GM12878 (cell line): Measurements from ENCODE around the gene HSF2BP. TPM values are rescaled to one million over a fixed set of nuclear protein-coding genes. Genes with fewer than 3 reads are reported as not detected.

Source experiments
- ATAC-seq: fragments of 200-7000 bp; cut with Tn5 transposase; 3 replicates; pipeline ENCODE4 v1.9.1; 2020; ENCODE audit warnings: mild to moderate bottlenecking, moderate library complexity
- Bru-seq: library from RNA; stranded (reverse); fragments of 400-500 nt; gene quantifications from one replicate; lab custom pipeline; 2021; lab: Mats Ljungman, UMichigan
- BruChase-seq, 2 experiments: library from RNA; stranded (reverse); fragments of 400-500 nt; gene quantifications; one replicate each; lab custom pipeline; 2021; lab: Mats Ljungman, UMichigan
- BruUV-seq: library from RNA; stranded (reverse); fragments of 400-500 nt; replicated peaks from 2 replicates; lab custom pipeline; 2021; lab: Mats Ljungman, UMichigan
- CTCF ChIA-PET: fragments of 300-600 bp; sonication (Branson Sonifier 250); formaldehyde crosslinking; extraction: SDS; loops from one replicate; lab custom pipeline; 2021; ENCODE audit warnings: inconsistent platforms; lab: Yijun Ruan, JAX
- POLR2A ChIA-PET: fragments of 350-600 bp; formaldehyde crosslinking; extraction: SDS; loops from one replicate; lab custom pipeline; 2021; ENCODE audit warnings: inconsistent platforms; lab: Charles Lee
- RAD21 ChIA-PET: fragments of 300-600 bp; sonication (Branson Sonifier 250); formaldehyde crosslinking; loops from one replicate; lab custom pipeline; 2023; ENCODE audit warnings: antibody characterized with exemption; ENCODE audit not compliant: unreplicated experiment; lab: Charles Lee
- SMC1A ChIA-PET: fragments of 300-600 bp; sonication (Branson Sonifier 250); formaldehyde crosslinking; loops from one replicate; lab custom pipeline; 2023; ENCODE audit not compliant: unreplicated experiment, uncharacterized antibody; lab: Charles Lee
- DNase-seq: peaks from one replicate; pipeline ENCODE4 v3.0.0-alpha.2; 2011; ENCODE audit warnings: low read depth, low spot score
- FAIRE-seq: peaks from 3 replicates; lab custom pipeline; 2011; peaks lifted over from hg19 to GRCh38; lab: Jason Lieb, UNC
- H2AFZ ChIP-seq: 2 replicates; pipeline ENCODE4 v1.6.0; 2011; ENCODE audit warnings: low read depth, low read length, control low read depth; ENCODE audit not compliant: control insufficient read depth
- H3K27ac ChIP-seq: 2 replicates; pipeline ENCODE4 v1.5.1; 2011; ENCODE audit warnings: control low read depth; ENCODE audit not compliant: control insufficient read depth, insufficient read depth
- H3K27me3 ChIP-seq, 2 experiments: replicated peaks in 1 of 2; 2 replicates each; pipeline versions ENCODE4 v1.6.0 to v1.6.1; 2011; ENCODE audit warnings: low read length in 1 of 2; ENCODE audit not compliant: control insufficient read depth in 2 of 2, insufficient read depth in 2 of 2
- H3K36me3 ChIP-seq, 2 experiments: 2 replicates each; pipeline ENCODE4 v1.5.1; 2011; ENCODE audit warnings: low read length in 1 of 2; ENCODE audit not compliant: control insufficient read depth in 2 of 2, insufficient read depth in 2 of 2
- H3K4me1 ChIP-seq: 2 replicates; pipeline ENCODE4 v1.6.1; 2011; ENCODE audit warnings: mild to moderate bottlenecking, low read length, moderate library complexity, mixed read lengths; ENCODE audit not compliant: control insufficient read depth, insufficient read depth
- H3K4me2 ChIP-seq: 2 replicates; pipeline ENCODE4 v1.6.0; 2011; ENCODE audit warnings: control low read depth; ENCODE audit not compliant: control insufficient read depth, insufficient read depth
- H3K4me3 ChIP-seq: fragments of 200-600 bp; sonication (generic); 2 replicates; pipeline ENCODE4 v1.5.1; 2016
- H3K79me2 ChIP-seq: 2 replicates; pipeline ENCODE4 v1.6.0; 2011; ENCODE audit warnings: low read length; ENCODE audit not compliant: control insufficient read depth, insufficient read depth
- H3K9ac ChIP-seq: 2 replicates; pipeline ENCODE4 v1.8.0; 2011; ENCODE audit warnings: low read length, control low read depth, mixed read lengths; ENCODE audit not compliant: control insufficient read depth, insufficient read depth
- H3K9me3 ChIP-seq: replicated peaks from 3 replicates; pipeline ENCODE4 v1.5.1; 2011; ENCODE audit warnings: mild to moderate bottlenecking, low read length; ENCODE audit not compliant: control insufficient read depth, insufficient read depth
- H4K20me1 ChIP-seq: 2 replicates; pipeline ENCODE4 v1.6.0; 2011; ENCODE audit not compliant: control insufficient read depth, insufficient read depth
- HDAC2 ChIP-seq: fragments of 200-600 bp; sonication (generic); IDR thresholded peaks from 2 replicates; pipeline ENCODE4 v1.6.1; 2017
- IKZF1 ChIP-seq: fragments of 450-650 bp; conservative IDR thresholded peaks from 2 replicates; pipeline ENCODE4 v1.6.1; 2017; ENCODE audit warnings: antibody characterized with exemption, mild to moderate bottlenecking
- MEF2A ChIP-seq: IDR thresholded peaks from 2 replicates; pipeline ENCODE4 v1.6.1; 2011; ENCODE audit warnings: low read depth, mild to moderate bottlenecking, low read length, moderate library complexity; ENCODE audit not compliant: insufficient read depth
- NR2C1 ChIP-seq: fragments of 450-650 bp; IDR thresholded peaks from 2 replicates; pipeline ENCODE4 v1.6.1; 2017; ENCODE audit warnings: antibody characterized with exemption, mild to moderate bottlenecking, moderate library complexity
- NR2F1 ChIP-seq: fragments of 450-650 bp; conservative IDR thresholded peaks from 2 replicates; pipeline ENCODE4 v1.6.1; 2017; ENCODE audit warnings: mild to moderate bottlenecking
- POLR2AphosphoS2 ChIP-seq: IDR thresholded peaks from 2 replicates; pipeline ENCODE4 v1.6.1; 2011; ENCODE audit warnings: low read depth, mild to moderate bottlenecking, low read length, improper control_type of control experiment, moderate library complexity
- RAD21 ChIP-seq: IDR thresholded peaks from 2 replicates; pipeline ENCODE4 v1.6.1; 2011; ENCODE audit warnings: mild to moderate bottlenecking, low read depth, low read length, moderate library complexity; ENCODE audit not compliant: insufficient read depth
- RCOR1 ChIP-seq: conservative IDR thresholded peaks from 2 replicates; pipeline ENCODE4 v1.6.1; 2012; ENCODE audit warnings: low read depth, low read length, improper control_type of control experiment
- SIX5 ChIP-seq: IDR thresholded peaks from 2 replicates; pipeline ENCODE4 v1.6.1; 2011; ENCODE audit warnings: mild to moderate bottlenecking, low read depth, low read length, moderate library complexity; ENCODE audit not compliant: severe bottlenecking
- SMAD5 ChIP-seq: IDR thresholded peaks from 2 replicates; pipeline ENCODE4 v1.6.1; 2016; ENCODE audit warnings: antibody characterized with exemption, low read depth
- WGBS: methylation state at CpG from one replicate; pipeline ENCODE4 v1.1.6; 2016; ENCODE audit warnings: low lambda C conversion rate; ENCODE audit not compliant: insufficient replicate concordance, insufficient coverage; ENCODE audit errors: missing lambda C conversion rate; 5-methylcytosine and 5-hydroxymethylcytosine counted together
- in situ Hi-C: fragments of 300-500 bp; cut with MboI; formaldehyde crosslinking; loops from 9 replicates; pipeline ENCODE4 v1.14.3; 2018; ENCODE audit warnings: mixed read lengths
- intact Hi-C: fragments of 100-400 bp; cut with micrococcal nuclease; formaldehyde crosslinking; loops from one replicate; pipeline ENCODE4 v1.14.2; 2022; ENCODE audit not compliant: unreplicated experiment
- long read RNA-seq, 2 experiments: library from polyadenylated mRNA; unstranded; transcript quantifications; one replicate each; pipeline ENCODE4 v2.0.0, GENCODE V29; 2019 to 2020
- polyA minus RNA-seq, 3 experiments: library from RNA; depleted of rRNA, polyadenylated mRNA; stranded (reverse); fragments of >200 nt; gene quantifications; 2 replicates each; pipeline ENCODE4 v1.2.3, GENCODE V29; 2011
- polyA plus RNA-seq, 11 experiments: library from polyadenylated mRNA; depleted of rRNA in 4 of 11; unstranded in 6 of 11; stranded (reverse) in 5 of 11; fragments of >200 nt; fragmentation: Nextera tagmentation in 4 of 11; fragmentation: Illumina TruSeq in 1 of 11; extraction: Ambion mirVana in 4 of 11; extraction: Trizol in 1 of 11; gene quantifications; 1 replicate in 1 of 11; 2 replicates in 10 of 11; pipeline versions ENCODE4 v1.2.1 to v1.2.3, GENCODE V29; 2011 to 2016; ENCODE audit warnings: inconsistent platforms in 2 of 11, missing spikeins in 2 of 11, low read depth in 1 of 11
- total RNA-seq, 4 experiments: library from RNA; depleted of rRNA in 3 of 4; stranded (reverse); fragments of >200 nt in 3 of 4; fragmentation: Illumina TruSeq in 1 of 4; extraction: Trizol in 1 of 4; gene quantifications; 2 replicates each; pipeline versions ENCODE4 v1.2.1 to v1.2.3, GENCODE V29; 2013 to 2021
- TF ChIP-seq, protein P1 (sequence below): IDR thresholded peaks from 2 replicates; pipeline ENCODE4 v1.6.1; 2012; ENCODE audit warnings: improper control_type of control experiment, low read depth, low read length; ENCODE audit not compliant: insufficient replicate concordance
- TF ChIP-seq, protein P2 (sequence below): IDR thresholded peaks from 2 replicates; pipeline ENCODE4 v1.6.1; 2011; ENCODE audit warnings: borderline replicate concordance, low read depth, mild to moderate bottlenecking, moderate library complexity, mixed read lengths, low read length; ENCODE audit not compliant: insufficient read depth; ENCODE audit errors: extremely low read length

HSF2BP gene
- 2.1 and 2.7 TPM in 2 replicates for total RNA-seq (2013; cell fraction: nucleolus; rRNA removed)
- total RNA-seq (2014; rRNA removed) (0.33 and 0.45 TPM in 2 replicates), total RNA-seq (2014; rRNA removed; fragmentation: Illumina TruSeq; extraction: Trizol) (0.32 and 0.45 TPM in 2 replicates), total RNA-seq (2021) (0.38 and 0.48 TPM in 2 replicates), polyA plus RNA-seq (2011; rRNA removed) (0.20 and 0.26 TPM in 2 replicates), polyA plus RNA-seq (2014; fragmentation: Illumina TruSeq; extraction: Trizol) (0.21 TPM in 1 of 2 replicates, not detected in the other), polyA plus RNA-seq (2014; fragmentation: Nextera tagmentation; extraction: Ambion mirVana) (under 1 TPM; 0.07 to 0.19 TPM), polyA plus RNA-seq (2014; rRNA removed) (0.53 and 0.81 TPM in 2 replicates), polyA plus RNA-seq (2016; fragmentation: Nextera tagmentation; extraction: Ambion mirVana) (under 1 TPM; 0.32 to 0.53 TPM), polyA minus RNA-seq (2011; rRNA and poly(A)+ RNA removed) (0.10 TPM in 1 of 2 replicates, not detected in the other), Bru-seq, nascent RNA (percentile 25 among the genes with signal in this experiment), BruChase-seq, experiment 1, labeled RNA remaining after a 6-hour chase (percentile 16 among the genes with signal in this experiment), BruChase-seq, experiment 2, labeled RNA remaining after a 2-hour chase (percentile 19 among the genes with signal in this experiment)
- 0.17 TPM for polyA plus RNA-seq (2011; ENCODE audit: low read depth)
- 0.15 and 0.21 TPM in 2 replicates for polyA plus RNA-seq (2011; cell fraction: cytosol; rRNA removed)
- polyA plus RNA-seq (2011; cell fraction: nucleus; rRNA removed), result 0.06 and 0.10 TPM in 2 replicates
- polyA plus RNA-seq (2012), result 0.25 and 0.49 TPM in 2 replicates
- not detected in 2 replicates for polyA minus RNA-seq (2011; cell fraction: cytosol; rRNA and poly(A)+ RNA removed)
- polyA minus RNA-seq (2011; cell fraction: nucleus; rRNA and poly(A)+ RNA removed), result 0.38 TPM in 1 of 2 replicates, not detected in the other
- long read RNA-seq, experiment 1, result 0 reads
- long read RNA-seq, experiment 2, partial matches to known transcripts, result 1 of 1 reads
- long read RNA-seq, experiment 2, other reads (novel, unspliced or antisense), result 0 of 1 reads

DNA sequence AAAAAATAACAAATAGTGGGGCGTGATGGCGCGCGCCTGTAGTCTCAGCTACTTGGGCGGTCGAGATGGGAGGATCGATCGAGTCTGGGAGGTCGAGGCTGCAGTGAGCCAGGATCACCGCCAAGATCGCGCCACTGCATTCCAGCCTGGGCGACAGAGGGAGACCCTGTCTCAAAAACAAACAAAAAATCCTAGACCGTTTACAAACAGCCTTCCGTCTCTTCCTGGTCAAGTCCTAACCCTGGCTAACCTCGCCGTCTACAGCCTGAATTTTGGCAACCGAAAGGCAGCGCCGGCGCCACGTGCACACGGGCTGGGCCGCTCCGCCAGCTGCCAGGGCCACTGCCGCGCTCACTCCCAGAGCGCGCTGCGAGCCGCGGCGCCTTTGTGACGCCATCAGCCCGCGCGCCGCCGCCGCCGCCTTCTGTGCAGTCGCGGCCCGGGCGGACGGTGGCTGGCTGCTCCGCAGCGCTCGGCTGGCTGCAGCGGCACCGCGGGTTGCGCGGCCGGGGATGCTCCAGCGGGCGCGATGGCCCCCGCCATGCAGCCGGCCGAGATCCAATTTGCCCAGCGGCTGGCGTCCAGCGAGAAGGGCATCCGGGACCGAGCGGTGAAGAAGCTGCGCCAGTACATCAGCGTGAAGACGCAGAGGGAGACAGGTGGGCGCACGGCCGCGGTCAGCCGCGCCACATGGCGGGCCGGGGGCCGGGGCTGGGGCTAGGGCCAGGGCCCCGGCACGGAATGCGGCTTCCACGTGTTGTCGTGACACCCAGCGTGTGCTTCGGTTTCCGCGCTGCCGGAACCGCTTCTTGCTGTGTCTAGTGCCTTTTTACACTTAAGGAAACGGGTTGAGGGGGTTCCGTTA is at the start of gene HSF2BP, which contains the start of gene RRP1B:
HSF2BP (minus strand) TSS at position 353 of the 865 bp plus-strand sequence. CDS start 1,392 bp downstream, outside the sequence.
RRP1B (plus strand) TSS at position 425 of the 865 bp plus-strand sequence; CDS start at position 530, 105 bp downstream.
- H3K4me1 ChIP-seq, result peaks cover 27% of the 10 kb centered on the region
- no peaks in the 10 kb centered on the region for H3K27me3 ChIP-seq
- peaks cover 50% of the 10 kb centered on the region for H3K79me2 ChIP-seq
- intact Hi-C loops (loop anchor here (10.0 kb wide), 1 partner anchor 735 kb away; the partner anchor contains the start of gene ERVH48-1), in situ Hi-C loops (loop anchor here (10.0 kb wide), 1 partner anchor 725 kb away; no protein-coding TSS in a partner anchor)
- H3K36me3 ChIP-seq, result peaks cover 2 to 15% of the 10 kb centered on the region in 2 experiments; a peak in 2 of 4 replicates
- H3K9ac ChIP-seq, result peak within 1 kb of the TSS; percentile 94
- H3K4me3 ChIP-seq, result peak within 1 kb of the TSS; percentile 77
- SMC1A ChIA-PET, result interaction anchor here (1.1 kb wide), 1 partner anchor 15 kb away, joined by 4 read pairs; no protein-coding TSS in a partner anchor
- DNase-seq (no peak), FAIRE-seq (no peak), ATAC-seq (peak; percentile 93)
- no peaks in the 10 kb centered on the region; the same call in 2 of the 3 replicates for H3K9me3 ChIP-seq
- WGBS, result 13% methylated on average over 86 of the region's 92 CpGs
- POLR2A ChIA-PET, result no interaction called here
- H4K20me1 ChIP-seq, result no peaks in the 10 kb centered on the region; the same call in 1 of the 2 replicates
- peak within 1 kb of the TSS; percentile 72 for H3K4me2 ChIP-seq
- no TSS peak for BruUV-seq
- CTCF ChIA-PET, result interaction anchor here (0.6 to 0.7 kb wide), 2 partner anchors 71 to 122 kb away, joined by 3 read pairs; no protein-coding TSS in a partner anchor
- peak within 1 kb of the TSS; percentile 89 for H3K27ac ChIP-seq
- H2AFZ ChIP-seq, result peak within 1 kb of the TSS; percentile 94
- RAD21 ChIA-PET, result interaction anchor here (0.6 to 1.2 kb wide), 2 partner anchors 65 to 225 kb away, joined by 3 to 4 read pairs; no protein-coding TSS in a partner anchor
- TF ChIP-seq IKZF1 (peak; percentile 84), RCOR1 (no peak), SIX5 (peak; percentile 55), NR2C1 (peak; percentile 45; the same call in 1 of the 2 replicates), HDAC2 (peak; percentile 34; the same call in 1 of the 2 replicates), NR2F1 (peak; percentile 67), MEF2A (no peak), RAD21 (no peak), SMAD5 (no peak), POLR2AphosphoS2 (peak; percentile 47; the same call in 1 of the 2 replicates)
- TF ChIP-seq, protein P1, sequence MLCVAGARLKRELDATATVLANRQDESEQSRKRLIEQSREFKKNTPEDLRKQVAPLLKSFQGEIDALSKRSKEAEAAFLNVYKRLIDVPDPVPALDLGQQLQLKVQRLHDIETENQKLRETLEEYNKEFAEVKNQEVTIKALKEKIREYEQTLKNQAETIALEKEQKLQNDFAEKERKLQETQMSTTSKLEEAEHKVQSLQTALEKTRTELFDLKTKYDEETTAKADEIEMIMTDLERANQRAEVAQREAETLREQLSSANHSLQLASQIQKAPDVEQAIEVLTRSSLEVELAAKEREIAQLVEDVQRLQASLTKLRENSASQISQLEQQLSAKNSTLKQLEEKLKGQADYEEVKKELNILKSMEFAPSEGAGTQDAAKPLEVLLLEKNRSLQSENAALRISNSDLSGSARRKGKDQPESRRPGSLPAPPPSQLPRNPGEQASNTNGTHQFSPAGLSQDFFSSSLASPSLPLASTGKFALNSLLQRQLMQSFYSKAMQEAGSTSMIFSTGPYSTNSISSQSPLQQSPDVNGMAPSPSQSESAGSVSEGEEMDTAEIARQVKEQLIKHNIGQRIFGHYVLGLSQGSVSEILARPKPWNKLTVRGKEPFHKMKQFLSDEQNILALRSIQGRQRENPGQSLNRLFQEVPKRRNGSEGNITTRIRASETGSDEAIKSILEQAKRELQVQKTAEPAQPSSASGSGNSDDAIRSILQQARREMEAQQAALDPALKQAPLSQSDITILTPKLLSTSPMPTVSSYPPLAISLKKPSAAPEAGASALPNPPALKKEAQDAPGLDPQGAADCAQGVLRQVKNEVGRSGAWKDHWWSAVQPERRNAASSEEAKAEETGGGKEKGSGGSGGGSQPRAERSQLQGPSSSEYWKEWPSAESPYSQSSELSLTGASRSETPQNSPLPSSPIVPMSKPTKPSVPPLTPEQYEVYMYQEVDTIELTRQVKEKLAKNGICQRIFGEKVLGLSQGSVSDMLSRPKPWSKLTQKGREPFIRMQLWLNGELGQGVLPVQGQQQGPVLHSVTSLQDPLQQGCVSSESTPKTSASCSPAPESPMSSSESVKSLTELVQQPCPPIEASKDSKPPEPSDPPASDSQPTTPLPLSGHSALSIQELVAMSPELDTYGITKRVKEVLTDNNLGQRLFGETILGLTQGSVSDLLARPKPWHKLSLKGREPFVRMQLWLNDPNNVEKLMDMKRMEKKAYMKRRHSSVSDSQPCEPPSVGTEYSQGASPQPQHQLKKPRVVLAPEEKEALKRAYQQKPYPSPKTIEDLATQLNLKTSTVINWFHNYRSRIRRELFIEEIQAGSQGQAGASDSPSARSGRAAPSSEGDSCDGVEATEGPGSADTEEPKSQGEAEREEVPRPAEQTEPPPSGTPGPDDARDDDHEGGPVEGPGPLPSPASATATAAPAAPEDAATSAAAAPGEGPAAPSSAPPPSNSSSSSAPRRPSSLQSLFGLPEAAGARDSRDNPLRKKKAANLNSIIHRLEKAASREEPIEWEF, result no peak
- TF ChIP-seq, protein P2, sequence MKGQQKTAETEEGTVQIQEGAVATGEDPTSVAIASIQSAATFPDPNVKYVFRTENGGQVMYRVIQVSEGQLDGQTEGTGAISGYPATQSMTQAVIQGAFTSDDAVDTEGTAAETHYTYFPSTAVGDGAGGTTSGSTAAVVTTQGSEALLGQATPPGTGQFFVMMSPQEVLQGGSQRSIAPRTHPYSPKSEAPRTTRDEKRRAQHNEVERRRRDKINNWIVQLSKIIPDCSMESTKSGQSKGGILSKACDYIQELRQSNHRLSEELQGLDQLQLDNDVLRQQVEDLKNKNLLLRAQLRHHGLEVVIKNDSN, result peak; percentile 44
